CD4-positive, alpha-beta T cell (primary cell): ENCODE results near the gene CHAC2. TPM values are rescaled to one million over a fixed set of nuclear protein-coding genes. Genes with fewer than 3 reads are reported as not detected.

Experiments
- ATAC-seq: fragments of 200-7000 bp; cut with Tn5 transposase; one replicate; pipeline ENCODE4 v1.10.0; 2022; ENCODE audit warnings: mild to moderate bottlenecking; ENCODE audit not compliant: poor library complexity
- CTCF ChIA-PET: fragments of 350-600 bp; sonication (Branson Sonifier 250); formaldehyde crosslinking; loops from one replicate; lab custom pipeline; 2021; ENCODE audit warnings: antibody characterized with exemption, inconsistent platforms; lab: Charles Lee
- POLR2A ChIA-PET: fragments of 350-600 bp; sonication (Branson Sonifier 250); formaldehyde crosslinking; loops from one replicate; lab custom pipeline; 2021; ENCODE audit warnings: antibody characterized with exemption, inconsistent platforms; lab: Charles Lee
- DNase-seq, 14 experiments: peaks; one replicate each; pipeline ENCODE4 v3.0.0-alpha.2; 2013 to 2020; ENCODE audit warnings: mixed read lengths in 2 of 14
- H3K27ac ChIP-seq, 2 donors: one replicate each; pipeline versions ENCODE4 v1.5.1 to v1.7.0; 2013; ENCODE audit warnings: low read length in 2 of 2, low read depth in 1 of 2, mild to moderate bottlenecking in 1 of 2
- H3K27me3 ChIP-seq, 2 experiments: 1 replicate in 1 of 2; 2 replicates in 1 of 2; pipeline versions ENCODE4 v1.6.1 to v1.7.0; 2013; ENCODE audit warnings: low read length in 2 of 2, control low read depth in 1 of 2, mild to moderate bottlenecking in 1 of 2, moderate library complexity in 1 of 2; ENCODE audit not compliant: insufficient read depth in 2 of 2, control insufficient read depth in 1 of 2
- H3K36me3 ChIP-seq: one replicate; pipeline ENCODE4 v1.6.1; 2013; ENCODE audit warnings: low read length, control low read depth; ENCODE audit not compliant: insufficient read depth
- H3K4me1 ChIP-seq: one replicate; pipeline ENCODE4 v1.6.1; 2013; ENCODE audit warnings: low read length, control low read depth; ENCODE audit not compliant: insufficient read depth
- H3K4me3 ChIP-seq: one replicate; pipeline ENCODE4 v1.5.1; 2013; ENCODE audit warnings: mild to moderate bottlenecking, low read length, moderate library complexity
- H3K9me3 ChIP-seq, 2 experiments: 1 replicate in 1 of 2; 2 replicates in 1 of 2; pipeline versions ENCODE4 v1.6.1 to v1.7.0; 2013; ENCODE audit warnings: low read length in 2 of 2, mild to moderate bottlenecking in 2 of 2, control low read depth in 1 of 2, moderate library complexity in 1 of 2; ENCODE audit not compliant: control insufficient read depth in 1 of 2, insufficient read depth in 1 of 2
- H3K27ac Mint-ChIP-seq: one replicate; pipeline ENCODE4 v1.8.0; 2020; ENCODE audit warnings: mixed read lengths
- H3K27me3 Mint-ChIP-seq: one replicate; pipeline ENCODE4 v1.8.0; 2021; ENCODE audit warnings: mixed read lengths
- H3K36me3 Mint-ChIP-seq: one replicate; pipeline ENCODE4 v1.8.0; 2021; ENCODE audit warnings: low read depth, mixed read lengths
- H3K4me1 Mint-ChIP-seq: one replicate; pipeline ENCODE4 v1.8.0; 2021; ENCODE audit warnings: low read depth, mixed read lengths
- H3K4me3 Mint-ChIP-seq: one replicate; pipeline ENCODE4 v1.8.0; 2020; ENCODE audit warnings: mild to moderate bottlenecking, mixed read lengths
- H3K9me3 Mint-ChIP-seq: one replicate; pipeline ENCODE4 v1.8.0; 2020; ENCODE audit warnings: mixed read lengths
- CTCF ChIP-seq: fragments of 200-600 bp; IDR thresholded peaks from one replicate; pipeline ENCODE4 v1.8.0; 2022; ENCODE audit warnings: antibody characterized with exemption, mild to moderate bottlenecking
- intact Hi-C, 2 experiments: fragments of 100-400 bp; cut with DNase I in 1 of 2; cut with micrococcal nuclease in 1 of 2; formaldehyde crosslinking; loops; one replicate each; pipeline versions ENCODE4 v1.15.1 to v1.9.0; 2023 to 2025; cut with DNase I, micrococcal nuclease
- total RNA-seq, 174 experiments: library from RNA in 2 of 174; stranded (reverse) in 2 of 174; gene quantifications; one replicate each; pipeline ENCODE4 v1.2.3 and lab custom pipeline; 2021 to 2026

The CHAC2 gene
- total RNA-seq, 2 experiments from 2014 or later = 0.47 to 0.85 TPM

DNA sequence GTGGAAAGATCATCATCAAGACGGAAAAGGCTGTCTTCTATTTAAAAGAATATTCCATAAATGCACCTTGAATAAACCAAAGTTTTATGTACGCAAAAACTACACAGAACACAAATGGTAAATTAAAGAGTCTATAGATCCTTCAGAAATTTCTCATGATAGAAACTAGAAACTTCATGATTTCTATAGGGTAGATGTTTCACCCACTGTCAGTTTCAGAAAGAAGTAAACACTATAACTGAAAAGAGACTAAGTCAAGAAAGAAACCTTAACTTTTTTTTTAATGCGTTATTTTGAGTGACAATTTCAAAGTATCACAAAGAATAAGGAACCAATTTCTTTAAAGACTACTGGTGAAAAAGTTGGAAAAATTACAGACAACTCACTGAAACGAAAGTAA lies 41.9 kb upstream of the CHAC2 start:
- DNase-seq (no peak), ATAC-seq (no peak)
- H3K9me3 ChIP-seq = no peaks in the 10 kb centered on the region
- Mint-ChIP-seq H3K4me3 (no peak overlapping the region), H3K27ac (no peak overlapping the region), H3K4me1 (peaks cover 36% of the 10 kb centered on the region), H3K36me3 (peaks cover 87% of the 10 kb centered on the region), H3K27me3 (no peaks in the 10 kb centered on the region), H3K9me3 (no peaks in the 10 kb centered on the region)
- H3K27ac ChIP-seq = no peak overlapping the region
- POLR2A ChIA-PET = no interaction called here
- no peaks in the 10 kb centered on the region for H3K4me1 ChIP-seq
- intact Hi-C loops = no loop called here
- CTCF ChIA-PET = no interaction called here
- no peak overlapping the region for H3K4me3 ChIP-seq
- TF ChIP-seq CTCF = no peak
- H3K27me3 ChIP-seq = no peaks in the 10 kb centered on the region
- H3K36me3 ChIP-seq = peaks cover 13% of the 10 kb centered on the region

DNA sequence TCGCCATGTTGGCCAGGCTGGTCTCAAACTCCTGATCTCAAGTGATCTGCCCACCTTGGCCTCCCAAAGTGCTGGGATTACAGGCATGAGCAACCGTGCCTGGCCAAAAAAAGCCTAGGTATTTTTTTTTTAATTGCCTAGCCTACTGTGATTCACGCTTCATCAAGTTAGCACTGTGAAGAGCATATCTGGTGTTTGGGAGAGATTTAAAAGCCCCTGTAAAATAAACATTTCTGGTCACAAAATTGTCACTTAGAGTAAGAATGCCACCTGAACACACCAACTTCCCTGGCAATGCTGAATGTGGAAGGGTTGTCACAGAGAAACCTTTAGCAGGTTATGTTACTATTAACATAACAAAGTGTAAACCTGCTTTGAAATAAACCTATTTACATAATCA lies 39.7 kb upstream of the CHAC2 start:
- no peak overlapping the region for H3K4me3 Mint-ChIP-seq
- no peaks in the 10 kb centered on the region for H3K27me3 Mint-ChIP-seq
- no peak overlapping the region for H3K27ac Mint-ChIP-seq
- H3K36me3 Mint-ChIP-seq = peaks cover 84% of the 10 kb centered on the region
- Histone ChIP-seq H3K27ac (no peak overlapping the region), H3K36me3 (peaks cover 13% of the 10 kb centered on the region), H3K4me3 (no peak overlapping the region), H3K27me3 (no peaks in the 10 kb centered on the region), H3K9me3 (no peaks in the 10 kb centered on the region), H3K4me1 (no peaks in the 10 kb centered on the region)
- no peaks in the 10 kb centered on the region for H3K9me3 Mint-ChIP-seq
- TF ChIP-seq CTCF = no peak
- DNase-seq = no peak
- H3K4me1 Mint-ChIP-seq = peaks cover 24% of the 10 kb centered on the region
- intact Hi-C loops = no loop called here
- ATAC-seq = no peak
- ChIA-PET POLR2A (interaction anchor here (0.7 kb wide), 1 partner anchor 29 kb away, joined by 3 read pairs; no protein-coding TSS in a partner anchor), CTCF (no interaction called here)

GRCh38 chr2:53729143-53729762 lies 38.4 kb upstream of the CHAC2 start:
- Mint-ChIP-seq H3K9me3 (no peaks in the 10 kb centered on the region), H3K4me1 (peaks cover 12% of the 10 kb centered on the region), H3K27me3 (no peaks in the 10 kb centered on the region), H3K4me3 (no peak overlapping the region), H3K36me3 (peaks cover 86% of the 10 kb centered on the region), H3K27ac (no peak overlapping the region)
- Histone ChIP-seq H3K4me1 (no peaks in the 10 kb centered on the region), H3K9me3 (no peaks in the 10 kb centered on the region), H3K27ac (no peak overlapping the region), H3K36me3 (peaks cover 13% of the 10 kb centered on the region), H3K27me3 (no peaks in the 10 kb centered on the region), H3K4me3 (no peak overlapping the region)
- intact Hi-C loops = no loop called here
- ATAC-seq (no peak), DNase-seq (no peak)
- CTCF ChIA-PET = no interaction called here
- POLR2A ChIA-PET = no interaction called here
- TF ChIP-seq CTCF = no peak
